Neural cell (in vitro differentiated cells): Measurements from ENCODE around the gene PRKCE. TPM values are rescaled to one million over a fixed set of nuclear protein-coding genes. Genes with fewer than 3 reads are reported as not detected.

Source experiments
- H2AFZ ChIP-seq: fragments of 200-600, 300-800 bp; sonication (generic), shearing (Covaris generic); 2 replicates; pipeline ENCODE4 v1.6.0; 2014; ENCODE audit warnings: low read depth, mild to moderate bottlenecking, antibody characterized with exemption, low read length, moderate library complexity
- H3F3A ChIP-seq: fragments of 200-600 bp; shearing (Covaris generic); 2 replicates; pipeline ENCODE4 v1.6.1; 2016; ENCODE audit warnings: mild to moderate bottlenecking, moderate library complexity, mixed read lengths, antibody characterized with exemption, low read length; ENCODE audit not compliant: insufficient read depth, poor library complexity, severe bottlenecking
- H3K27ac ChIP-seq: fragments of 200-600, 300-800 bp; sonication (generic), shearing (Covaris generic); 2 replicates; pipeline ENCODE4 v1.5.1; 2014; ENCODE audit warnings: mild to moderate bottlenecking, low read length, moderate library complexity
- H3K27me3 ChIP-seq: fragments of 300-800, 200-600 bp; sonication (generic), shearing (Covaris generic); 2 replicates; pipeline ENCODE4 v1.6.0; 2014; ENCODE audit warnings: mild to moderate bottlenecking, low read depth, low read length, moderate library complexity; ENCODE audit not compliant: insufficient read depth
- H3K36me3 ChIP-seq: fragments of 300-800, 200-600 bp; sonication (generic), shearing (Covaris generic); 2 replicates; pipeline ENCODE4 v1.5.1; 2014; ENCODE audit warnings: mild to moderate bottlenecking, antibody characterized with exemption, low read length, moderate library complexity; ENCODE audit not compliant: insufficient read depth
- H3K4me2 ChIP-seq: fragments of 300-800, 200-600 bp; sonication (generic), shearing (Covaris generic); 2 replicates; pipeline ENCODE4 v1.6.0; 2014; ENCODE audit warnings: mild to moderate bottlenecking, low read length
- H3K4me3 ChIP-seq: fragments of 300-800, 200-600 bp; sonication (generic), shearing (Covaris generic); 2 replicates; pipeline ENCODE4 v1.5.1; 2014; ENCODE audit warnings: mild to moderate bottlenecking, low read length, moderate library complexity
- H3K79me2 ChIP-seq: fragments of 200-600 bp; shearing (Covaris generic); replicated peaks from 2 replicates; pipeline ENCODE4 v1.6.0; 2014; ENCODE audit warnings: mild to moderate bottlenecking, low read length, moderate library complexity; ENCODE audit not compliant: insufficient read depth
- H3K9ac ChIP-seq: fragments of 300-800, 200-600 bp; sonication (generic), shearing (Covaris generic); 2 replicates; pipeline ENCODE4 v1.6.1; 2016; ENCODE audit warnings: mild to moderate bottlenecking, low read length, mixed read lengths
- H3K9me2 ChIP-seq: fragments of 200-600 bp; shearing (Covaris generic); 2 replicates; pipeline ENCODE4 v1.6.1; 2016; ENCODE audit warnings: mild to moderate bottlenecking, low read length, mixed read lengths; ENCODE audit not compliant: insufficient read depth
- H3K9me3 ChIP-seq: fragments of 200-600, 300-800 bp; sonication (generic), shearing (Covaris generic); 2 replicates; pipeline ENCODE4 v1.6.1; 2016; ENCODE audit warnings: mild to moderate bottlenecking, mixed run types, low read length, moderate library complexity, mixed read lengths
- H4K20me1 ChIP-seq: fragments of 200-600 bp; shearing (Covaris generic); 2 replicates; pipeline ENCODE4 v1.6.1; 2016; ENCODE audit warnings: mild to moderate bottlenecking, mixed run types; ENCODE audit not compliant: insufficient read depth
- CTCF ChIP-seq: fragments of 450-650 bp; IDR thresholded peaks from 2 replicates; pipeline ENCODE4 v1.5.1; 2014; ENCODE audit warnings: antibody characterized with exemption, mild to moderate bottlenecking, moderate library complexity; ENCODE audit not compliant: poor library complexity, severe bottlenecking
- EP300 ChIP-seq: fragments of 450-650 bp; conservative IDR thresholded peaks from 2 replicates; pipeline ENCODE4 v1.6.1; 2014; ENCODE audit warnings: antibody characterized with exemption, mild to moderate bottlenecking, moderate library complexity; ENCODE audit not compliant: poor library complexity, severe bottlenecking
- EZH2 ChIP-seq: fragments of 200-600, 300-800 bp; shearing (Covaris generic), sonication (generic); IDR thresholded peaks from 2 replicates; pipeline ENCODE4 v1.6.1; 2014; ENCODE audit warnings: antibody characterized with exemption, low read length, borderline replicate concordance, mild to moderate bottlenecking; ENCODE audit not compliant: insufficient read depth, poor library complexity, severe bottlenecking
- MXI1 ChIP-seq: fragments of 450-650 bp; conservative IDR thresholded peaks from 2 replicates; pipeline ENCODE4 v1.6.1; 2014; ENCODE audit warnings: antibody characterized with exemption, mild to moderate bottlenecking; ENCODE audit not compliant: poor library complexity, severe bottlenecking
- POLR2AphosphoS5 ChIP-seq: IDR thresholded peaks from 2 replicates; pipeline ENCODE4 v1.6.1; 2012
- RAD21 ChIP-seq: fragments of 450-650 bp; conservative IDR thresholded peaks from 2 replicates; pipeline ENCODE4 v1.6.1; 2014; ENCODE audit warnings: antibody characterized with exemption, mild to moderate bottlenecking, moderate library complexity
- REST ChIP-seq: IDR thresholded peaks from 2 replicates; pipeline ENCODE4 v1.6.1; 2012; ENCODE audit warnings: borderline replicate concordance
- SMC3 ChIP-seq: fragments of 450-650 bp; conservative IDR thresholded peaks from 2 replicates; pipeline ENCODE4 v1.6.1; 2014; ENCODE audit warnings: antibody characterized with exemption, mild to moderate bottlenecking, moderate library complexity; ENCODE audit not compliant: poor library complexity
- TAF1 ChIP-seq: IDR thresholded peaks from 2 replicates; pipeline ENCODE4 v1.6.1; 2012; ENCODE audit warnings: low read depth
- polyA plus RNA-seq: library from polyadenylated mRNA; depleted of rRNA; stranded (reverse); fragments of >200 nt; gene quantifications from 2 replicates; pipeline ENCODE4 v1.2.3, GENCODE V29; 2014

The PRKCE gene
- polyA plus RNA-seq, 1 donor from 2014 or later: 5.4 TPM

GRCh38 chr2:45834372-45834771 is 182.9 kb downstream of the PRKCE start:
- H3K4me3 ChIP-seq: no peak overlapping the region
- no peaks in the 10 kb centered on the region for H3K9me2 ChIP-seq
- peaks cover 5% of the 10 kb centered on the region for H3K9me3 ChIP-seq

GRCh38 chr2:45834858-45835257 is 183.4 kb downstream of the PRKCE start:
- TF ChIP-seq SMC3: no peak
- no peak for TF ChIP-seq REST
- no peak for TF ChIP-seq POLR2AphosphoS5
- TF ChIP-seq MXI1: no peak
- TF ChIP-seq TAF1: no peak
- TF ChIP-seq CTCF: no peak
- TF ChIP-seq RAD21: no peak
- no peak for TF ChIP-seq EP300
- TF ChIP-seq EZH2: no peak
- no peaks in the 10 kb centered on the region for H3K9me2 ChIP-seq
- H3K4me3 ChIP-seq: no peak overlapping the region
- peaks cover 5% of the 10 kb centered on the region for H3K9me3 ChIP-seq
- no peaks in the 10 kb centered on the region for H3F3A ChIP-seq
- H3K79me2 ChIP-seq: no peaks in the 10 kb centered on the region
- H3K27me3 ChIP-seq: no peaks in the 10 kb centered on the region
- H3K27ac ChIP-seq: no peak overlapping the region
- H3K36me3 ChIP-seq: no peaks in the 10 kb centered on the region
- no peak overlapping the region for H3K4me2 ChIP-seq
- no peaks in the 10 kb centered on the region for H4K20me1 ChIP-seq
- no peak overlapping the region for H3K9ac ChIP-seq
- H2AFZ ChIP-seq: no peak overlapping the region

More at GRCh38 chr2:45834372-45834771, 182.9 kb downstream of the PRKCE start:
- Histone ChIP-seq H3K79me2 (no peaks in the 10 kb centered on the region), H3F3A (no peaks in the 10 kb centered on the region), H3K4me2 (no peak overlapping the region), H2AFZ (no peak overlapping the region), H3K27me3 (no peaks in the 10 kb centered on the region), H3K27ac (no peak overlapping the region), H3K36me3 (no peaks in the 10 kb centered on the region), H3K9ac (no peak overlapping the region), H4K20me1 (no peaks in the 10 kb centered on the region)
- TF ChIP-seq EP300: no peak
- no peak for TF ChIP-seq TAF1

GRCh38 chr2:45836316-45836715 is 184.8 kb downstream of the PRKCE start:
- Histone ChIP-seq H3K79me2 (no peaks in the 10 kb centered on the region), H3K4me2 (no peak overlapping the region), H3K9me3 (no peaks in the 10 kb centered on the region), H3K9me2 (no peaks in the 10 kb centered on the region), H4K20me1 (no peaks in the 10 kb centered on the region), H3K4me3 (no peak overlapping the region), H3F3A (no peaks in the 10 kb centered on the region), H3K36me3 (no peaks in the 10 kb centered on the region), H3K27ac (no peak overlapping the region), H3K27me3 (no peaks in the 10 kb centered on the region), H2AFZ (no peak overlapping the region), H3K9ac (no peak overlapping the region)
- TF ChIP-seq TAF1: no peak
- TF ChIP-seq CTCF: no peak
- no peak for TF ChIP-seq POLR2AphosphoS5
- TF ChIP-seq RAD21: no peak
- no peak for TF ChIP-seq EZH2
- TF ChIP-seq REST: no peak
- no peak for TF ChIP-seq SMC3
- TF ChIP-seq EP300: no peak
- TF ChIP-seq MXI1: no peak
